Measurements from ENCODE around the gene TEX29. TPM values are rescaled to one million over a fixed set of nuclear protein-coding genes. Genes with fewer than 3 reads are reported as not detected.

Gene TEX29
- total RNA-seq, 1 experiment from 2014 or later: not detected

DNA sequence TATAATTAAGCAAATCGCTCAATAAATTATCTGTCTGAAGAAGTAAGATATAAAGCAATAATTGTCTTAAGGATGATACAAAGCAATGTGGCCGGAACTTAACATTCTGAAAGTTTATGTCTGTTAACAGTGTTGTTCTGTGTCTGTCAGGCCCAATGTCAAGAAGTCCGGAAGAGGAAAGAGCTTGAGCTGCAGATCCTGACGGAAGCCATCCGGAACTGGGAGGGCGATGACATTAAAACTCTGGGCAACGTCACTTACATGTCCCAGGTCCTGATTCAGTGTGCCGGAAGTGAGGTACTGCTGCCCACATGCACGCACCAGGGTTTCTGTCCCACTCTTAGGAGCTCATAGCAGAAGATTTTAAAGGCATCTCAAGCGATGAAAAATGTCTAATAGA, 45.1 kb upstream of the TEX29 start:
- no TSS peak for BruUV-seq (replicated peaks)
- Mint-ChIP-seq H3K4me1 (ENCODE audit: insufficient read depth, unreplicated experiment) (no peaks in the 10 kb centered on the region), H3K9me3 (ENCODE audit: unreplicated experiment) (no peaks in the 10 kb centered on the region), H3K27ac (ENCODE audit: low read depth, unreplicated experiment) (no peak overlapping the region), H3K36me3 (ENCODE audit: insufficient read depth, unreplicated experiment) (peaks cover 61% of the 10 kb centered on the region), H3K27me3 (ENCODE audit: insufficient read depth, unreplicated experiment) (no peaks in the 10 kb centered on the region), H3K4me3 (ENCODE audit: unreplicated experiment) (no peak overlapping the region)
- ChIA-PET CTCF (interaction anchor here (0.7 kb wide), 1 partner anchor 9 kb away, joined by 3 read pairs; no protein-coding TSS in a partner anchor), POLR2A (no interaction called here)
- no peak for DNase-seq (ENCODE audit: unreplicated experiment)
- TF ChIP-seq, protein P1, sequence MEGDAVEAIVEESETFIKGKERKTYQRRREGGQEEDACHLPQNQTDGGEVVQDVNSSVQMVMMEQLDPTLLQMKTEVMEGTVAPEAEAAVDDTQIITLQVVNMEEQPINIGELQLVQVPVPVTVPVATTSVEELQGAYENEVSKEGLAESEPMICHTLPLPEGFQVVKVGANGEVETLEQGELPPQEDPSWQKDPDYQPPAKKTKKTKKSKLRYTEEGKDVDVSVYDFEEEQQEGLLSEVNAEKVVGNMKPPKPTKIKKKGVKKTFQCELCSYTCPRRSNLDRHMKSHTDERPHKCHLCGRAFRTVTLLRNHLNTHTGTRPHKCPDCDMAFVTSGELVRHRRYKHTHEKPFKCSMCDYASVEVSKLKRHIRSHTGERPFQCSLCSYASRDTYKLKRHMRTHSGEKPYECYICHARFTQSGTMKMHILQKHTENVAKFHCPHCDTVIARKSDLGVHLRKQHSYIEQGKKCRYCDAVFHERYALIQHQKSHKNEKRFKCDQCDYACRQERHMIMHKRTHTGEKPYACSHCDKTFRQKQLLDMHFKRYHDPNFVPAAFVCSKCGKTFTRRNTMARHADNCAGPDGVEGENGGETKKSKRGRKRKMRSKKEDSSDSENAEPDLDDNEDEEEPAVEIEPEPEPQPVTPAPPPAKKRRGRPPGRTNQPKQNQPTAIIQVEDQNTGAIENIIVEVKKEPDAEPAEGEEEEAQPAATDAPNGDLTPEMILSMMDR (IDR thresholded peaks at IDR 0.05; ENCODE audit: unreplicated experiment): no peak
- intact Hi-C loops (cut with micrococcal nuclease): no loop called here

DNA sequence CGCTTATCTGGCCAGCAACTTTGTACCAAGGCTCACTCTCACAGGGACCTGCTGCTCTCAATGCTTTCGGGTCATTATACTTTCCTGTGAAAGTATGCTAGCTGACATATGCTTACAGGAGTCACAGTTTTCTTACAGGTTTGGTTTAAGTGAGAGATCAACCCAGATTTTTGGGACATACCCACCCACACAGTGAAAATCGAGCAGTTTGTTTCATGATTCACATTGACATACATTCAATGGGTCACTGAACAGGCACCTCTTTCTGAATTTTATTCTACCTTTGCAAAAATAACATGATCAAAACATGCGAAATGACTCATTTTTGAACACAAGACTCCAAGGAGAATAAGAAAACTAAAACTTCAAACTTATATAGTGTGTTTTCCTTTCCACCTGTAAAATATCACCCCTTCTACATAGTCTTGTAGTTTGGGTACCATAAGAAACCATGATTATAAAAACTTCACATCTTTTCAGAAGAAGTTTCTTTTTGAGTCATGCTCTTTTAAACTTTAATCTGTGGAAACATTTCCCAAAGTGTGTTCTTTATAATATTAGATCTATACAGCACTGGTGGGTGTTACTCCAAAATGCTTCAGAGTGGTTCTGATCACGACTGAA, 44.3 kb upstream of the TEX29 start:
- H3K36me3 Mint-ChIP-seq (ENCODE audit: insufficient read depth, unreplicated experiment): peaks cover 65% of the 10 kb centered on the region
- no peak for DNase-seq (ENCODE audit: unreplicated experiment)
- H3K27me3 Mint-ChIP-seq (ENCODE audit: insufficient read depth, unreplicated experiment): no peaks in the 10 kb centered on the region
- no peak overlapping the region for H3K4me3 Mint-ChIP-seq (ENCODE audit: unreplicated experiment)
- intact Hi-C loops (cut with micrococcal nuclease): no loop called here
- no peak overlapping the region for H3K27ac Mint-ChIP-seq (ENCODE audit: low read depth, unreplicated experiment)
- BruUV-seq (replicated peaks): no TSS peak
- no peaks in the 10 kb centered on the region for H3K9me3 Mint-ChIP-seq (ENCODE audit: unreplicated experiment)
- no peaks in the 10 kb centered on the region for H3K4me1 Mint-ChIP-seq (ENCODE audit: insufficient read depth, unreplicated experiment)
- TF ChIP-seq, protein P1 (IDR thresholded peaks at IDR 0.05; ENCODE audit: unreplicated experiment): no peak
- ChIA-PET POLR2A (no interaction called here), CTCF (no interaction called here)

DNA sequence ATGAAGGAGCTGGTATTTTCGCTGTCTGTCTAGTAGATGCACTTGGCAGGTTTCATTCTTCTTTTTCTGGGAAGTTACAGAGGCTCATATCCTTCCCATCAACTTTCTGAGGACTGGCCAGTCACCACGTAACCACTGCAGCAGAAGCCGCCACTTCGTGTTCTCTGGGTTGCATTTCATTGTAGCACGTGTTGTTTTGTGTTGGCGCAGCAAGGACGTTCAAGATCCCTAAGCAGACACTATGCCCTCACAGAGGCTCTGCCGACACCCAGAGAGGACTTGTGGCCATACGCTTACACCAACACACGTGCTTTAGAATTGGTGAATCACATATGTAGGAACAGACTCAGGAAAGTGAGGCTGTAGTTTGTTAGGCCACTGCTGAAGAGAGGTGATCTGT, 42.2 kb upstream of the TEX29 start:
- intact Hi-C loops (cut with micrococcal nuclease): no loop called here
- Mint-ChIP-seq H3K27ac (ENCODE audit: low read depth, unreplicated experiment) (no peak overlapping the region), H3K4me1 (ENCODE audit: insufficient read depth, unreplicated experiment) (no peaks in the 10 kb centered on the region), H3K36me3 (ENCODE audit: insufficient read depth, unreplicated experiment) (peaks cover 61% of the 10 kb centered on the region), H3K9me3 (ENCODE audit: unreplicated experiment) (no peaks in the 10 kb centered on the region), H3K4me3 (ENCODE audit: unreplicated experiment) (no peak overlapping the region), H3K27me3 (ENCODE audit: insufficient read depth, unreplicated experiment) (no peaks in the 10 kb centered on the region)
- POLR2A ChIA-PET: no interaction called here
- BruUV-seq (replicated peaks): no TSS peak
- CTCF ChIA-PET: no interaction called here
- TF ChIP-seq, protein P1 (IDR thresholded peaks at IDR 0.05; ENCODE audit: unreplicated experiment): no peak
- no peak for DNase-seq (ENCODE audit: unreplicated experiment)

DNA sequence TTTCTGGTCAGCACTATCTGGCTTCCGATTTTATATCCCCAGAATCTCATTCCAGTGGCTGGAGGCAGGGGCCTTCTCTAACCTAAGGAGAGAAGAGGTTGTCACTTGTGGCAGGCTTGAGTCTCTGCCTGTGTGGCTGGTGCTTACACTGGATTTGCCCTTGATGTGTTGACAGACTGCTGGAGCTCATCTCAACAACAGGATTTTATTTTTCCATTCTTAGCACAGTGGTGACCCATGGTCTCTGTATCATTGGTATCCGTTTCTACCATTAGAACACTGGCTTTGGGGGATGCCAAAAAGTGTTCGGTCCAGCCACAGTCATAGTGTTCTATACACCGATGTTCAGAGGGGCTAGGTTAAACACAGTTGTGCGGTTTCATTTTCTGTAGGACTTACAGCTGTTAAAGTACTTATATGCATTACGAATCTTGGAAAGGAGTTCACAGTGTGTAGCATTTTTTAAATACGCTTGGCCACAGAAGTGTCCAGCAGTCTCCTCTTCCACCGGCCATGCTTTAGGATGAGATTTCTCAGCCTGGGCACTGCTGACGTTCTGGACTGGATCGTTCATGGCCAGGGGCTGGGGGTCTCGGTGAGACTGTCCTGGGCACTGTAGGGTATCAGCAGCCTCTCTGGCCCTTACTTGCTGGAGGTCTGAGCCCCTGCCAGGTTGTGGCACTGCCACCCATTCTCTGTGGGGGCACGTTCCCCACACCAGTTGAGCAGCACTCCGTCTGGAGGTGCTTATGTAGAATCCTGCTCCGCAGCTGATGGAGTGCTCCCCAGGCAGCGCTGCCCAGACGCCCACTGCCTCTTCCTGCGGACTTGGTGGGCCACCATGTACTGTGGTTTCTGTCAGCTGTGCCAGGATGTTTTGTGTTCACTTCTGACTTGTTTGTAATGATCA, 41.4 kb upstream of the TEX29 start:
- H3K9me3 Mint-ChIP-seq (ENCODE audit: unreplicated experiment): no peaks in the 10 kb centered on the region
- intact Hi-C loops (cut with micrococcal nuclease): no loop called here
- no peaks in the 10 kb centered on the region for H3K4me1 Mint-ChIP-seq (ENCODE audit: insufficient read depth, unreplicated experiment)
- BruUV-seq (replicated peaks): no TSS peak
- no peak overlapping the region for H3K4me3 Mint-ChIP-seq (ENCODE audit: unreplicated experiment)
- no peak for DNase-seq (ENCODE audit: unreplicated experiment)
- no peaks in the 10 kb centered on the region for H3K27me3 Mint-ChIP-seq (ENCODE audit: insufficient read depth, unreplicated experiment)
- ChIA-PET CTCF (interaction anchor here (0.6 kb wide), 1 partner anchor 521 kb away, joined by 4 read pairs; no protein-coding TSS in a partner anchor), POLR2A (no interaction called here)
- peaks cover 61% of the 10 kb centered on the region for H3K36me3 Mint-ChIP-seq (ENCODE audit: insufficient read depth, unreplicated experiment)
- TF ChIP-seq, protein P1 (IDR thresholded peaks at IDR 0.05; ENCODE audit: unreplicated experiment): no peak
- H3K27ac Mint-ChIP-seq (ENCODE audit: low read depth, unreplicated experiment): no peak overlapping the region

All from MCF 10A (cell line).